ENCODE results near the gene DNAJA4.

GRCh38 chr15:78282324-78282723, 18.0 kb downstream of the DNAJA4 start:
- TF ChIP-seq CTCF (conservative IDR thresholded peaks at IDR 0.05 in 1 of 2, IDR thresholded peaks at IDR 0.05 in 1 of 2; ENCODE audit: extremely low read depth in 1 of 2, insufficient read depth in 1 of 2, low read depth in 1 of 2, low read length in 2 of 2) (no peak), EZH2 (IDR thresholded peaks at IDR 0.05; ENCODE audit: borderline replicate concordance, low read length) (no peak)

Data from mammary epithelial cell (primary cell).